Measurements from ENCODE around the gene YIPF4. TPM values are rescaled to one million over a fixed set of nuclear protein-coding genes. Genes with fewer than 3 reads are reported as not detected.
"Not testable (repeated sequence)": the region's sequence is repeated elsewhere in the genome, so short reads cannot be mapped to it uniquely, and the experiment has no call there.

Gene YIPF4
- polyA plus RNA-seq, 3 donors = 55.1 to 74.5 (median 67.8) TPM

DNA sequence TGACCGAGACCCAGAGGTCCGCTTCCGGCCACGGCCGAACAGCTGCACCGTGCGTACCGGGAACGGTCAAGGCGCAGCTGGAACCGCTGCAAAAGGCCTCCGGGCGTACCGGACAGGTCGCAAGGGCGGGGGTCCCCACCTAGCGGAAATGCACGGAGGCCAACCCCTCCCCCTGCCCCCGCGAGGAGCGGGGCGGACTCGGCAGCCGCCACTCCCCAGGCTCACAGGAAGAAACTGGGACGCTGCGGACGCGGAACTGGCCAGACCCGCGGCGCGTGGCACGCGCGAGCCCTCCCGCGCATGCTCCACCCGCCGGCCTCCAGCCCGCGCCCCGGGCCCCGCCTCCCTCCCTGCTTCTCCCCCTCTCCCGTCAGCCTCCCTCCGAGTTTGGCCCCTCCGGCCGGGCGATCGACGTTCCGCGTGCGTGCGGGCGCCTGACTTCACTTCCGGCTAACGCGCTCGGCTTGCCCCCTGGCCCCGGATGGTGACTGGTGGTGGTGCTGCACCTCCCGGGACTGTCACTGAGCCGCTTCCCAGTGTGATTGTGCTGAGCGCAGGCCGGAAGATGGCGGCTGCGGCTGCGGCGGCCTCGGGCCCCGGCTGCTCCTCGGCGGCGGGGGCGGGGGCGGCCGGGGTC is 79.1 kb downstream of the YIPF4 start, which contains the start of gene BIRC6:
BIRC6 (plus strand) TSS at position 343 of the 637 bp plus-strand sequence; CDS start at position 482, 139 bp downstream.
- DNase-seq (ENCODE audit: extremely low read depth in 1 of 11, low read depth in 9 of 11, low spot score in 4 of 11) = peak; percentile 83 to 96 (median 94)

DNA sequence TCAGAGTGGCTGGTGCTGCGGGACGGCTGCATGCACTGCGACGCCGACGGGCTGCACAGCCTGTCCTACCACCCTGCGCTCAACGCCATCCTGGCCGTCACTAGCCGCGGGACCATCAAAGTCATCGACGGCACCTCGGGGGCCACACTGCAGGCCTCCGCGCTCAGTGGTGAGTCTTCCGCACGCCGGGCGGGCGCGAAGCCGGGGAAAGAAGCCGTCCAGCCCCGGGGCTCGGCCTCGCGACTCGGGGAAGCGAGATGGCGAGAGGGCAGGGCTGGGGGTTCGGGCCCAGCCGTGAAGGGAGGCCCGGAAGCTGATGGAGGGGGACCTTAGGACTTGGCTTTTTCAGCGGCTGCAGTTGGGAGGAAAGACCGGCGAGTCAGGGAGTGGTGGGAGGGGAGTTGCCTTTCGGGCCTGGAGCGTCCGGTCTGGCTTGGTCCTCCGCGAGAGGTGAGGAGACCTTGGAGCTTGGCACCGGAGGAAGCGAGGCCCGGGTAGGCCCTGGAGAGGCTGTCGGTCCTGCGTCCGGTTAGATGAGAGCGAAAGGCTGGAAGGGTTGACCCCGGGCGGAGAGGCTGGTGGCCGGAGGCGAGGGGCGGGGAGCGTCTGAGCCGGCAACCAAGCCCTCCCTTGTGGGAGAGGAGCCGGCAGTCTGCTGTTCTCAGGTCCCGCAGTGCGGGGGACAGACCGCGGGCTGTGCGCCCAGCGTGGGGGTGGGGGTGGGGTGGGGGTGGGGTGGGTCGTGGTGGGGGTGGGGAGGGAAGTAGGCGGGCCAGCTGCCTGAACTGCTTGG is 79.8 kb downstream of the YIPF4 start:
- peak in 9 of 11 donors; percentile 14 to 45 (median 27) for DNase-seq (ENCODE audit: extremely low read depth in 1 of 11, low read depth in 9 of 11, low spot score in 4 of 11)

DNA sequence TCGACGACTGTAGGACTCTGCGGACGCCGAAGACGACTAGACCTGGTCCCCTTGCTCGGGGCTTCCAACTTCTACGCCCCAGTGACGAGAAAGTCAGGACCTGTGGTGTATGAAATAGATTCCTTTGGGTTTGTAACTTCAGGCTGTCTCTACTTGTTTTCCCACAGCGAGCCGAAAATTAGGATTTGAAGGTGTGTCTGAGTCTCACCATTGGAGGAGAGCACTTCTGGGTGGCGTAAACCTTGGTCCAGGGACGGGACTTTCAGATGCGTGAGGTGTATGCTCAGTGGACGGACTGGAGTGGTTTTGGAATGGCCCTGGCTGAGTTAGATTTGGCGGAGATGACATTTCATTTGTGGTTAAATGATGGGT is 80.4 kb downstream of the YIPF4 start:
- peak in 5 of 11 donors; percentile 4 to 14 (median 10) for DNase-seq (ENCODE audit: extremely low read depth in 1 of 11, low read depth in 9 of 11, low spot score in 4 of 11)

DNA sequence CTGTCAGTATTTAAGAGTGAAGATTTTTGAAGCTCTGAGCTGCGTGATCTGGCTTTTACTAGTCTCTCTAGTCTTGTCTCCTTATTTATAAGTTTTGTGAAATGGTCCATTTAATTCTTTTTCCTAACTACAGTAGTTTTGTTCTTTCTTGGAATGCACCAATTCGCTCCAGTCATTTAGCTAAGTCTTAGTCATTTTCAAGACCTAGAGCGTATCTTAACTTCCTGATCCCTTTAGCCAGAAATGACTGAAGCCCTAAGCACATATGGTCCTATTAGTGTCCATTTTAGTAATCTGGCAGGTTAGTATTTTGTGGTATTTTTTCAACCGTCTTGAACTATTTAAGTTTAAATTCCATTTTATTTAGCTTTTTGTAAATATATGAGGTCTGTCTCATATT is 82.7 kb downstream of the YIPF4 start:
- no peak for DNase-seq (ENCODE audit: extremely low read depth in 1 of 11, low read depth in 9 of 11, low spot score in 4 of 11)

DNA sequence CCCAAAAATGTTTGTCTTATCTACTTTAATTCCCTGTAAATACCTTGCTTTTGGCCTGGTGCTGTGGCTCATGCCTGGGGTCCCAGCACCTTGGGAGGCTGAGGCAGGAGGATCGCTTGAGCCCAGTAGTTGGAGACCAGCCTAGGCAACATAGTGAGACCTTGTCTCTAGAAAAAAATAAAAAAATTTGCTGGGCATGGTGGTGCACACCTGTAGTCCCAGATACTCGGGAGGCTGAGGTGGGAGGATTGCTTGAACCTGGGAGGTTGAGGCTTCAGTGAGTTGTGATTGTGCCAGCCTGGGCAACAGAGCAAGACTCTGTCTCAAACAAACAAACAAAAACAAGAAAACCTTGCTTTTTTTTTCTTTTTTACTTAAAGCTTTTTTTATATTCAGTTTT is 85.3 kb downstream of the YIPF4 start:
- DNase-seq (ENCODE audit: extremely low read depth in 1 of 11, low read depth in 9 of 11, low spot score in 4 of 11) = not testable (repeated sequence)

DNA sequence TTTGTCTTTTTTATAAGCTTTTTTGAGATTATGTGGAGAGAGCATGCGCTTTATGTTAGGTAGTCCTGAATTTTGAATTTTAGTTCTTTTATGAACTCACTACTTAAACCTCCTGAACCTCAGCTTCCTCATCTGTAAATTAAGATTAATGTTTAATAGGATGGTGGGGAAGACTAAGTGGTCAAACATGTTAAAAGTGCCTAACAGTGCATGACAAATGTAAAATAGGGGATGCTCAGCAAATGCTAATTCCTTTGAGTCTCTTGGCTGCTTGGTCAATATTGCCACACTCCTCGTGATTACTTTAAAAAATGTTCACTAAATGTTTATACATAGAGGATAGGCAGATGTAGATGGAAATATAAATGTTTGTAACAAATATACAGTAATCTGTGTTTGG is 85.9 kb downstream of the YIPF4 start:
- no peak for DNase-seq (ENCODE audit: extremely low read depth in 1 of 11, low read depth in 9 of 11, low spot score in 4 of 11)

DNA sequence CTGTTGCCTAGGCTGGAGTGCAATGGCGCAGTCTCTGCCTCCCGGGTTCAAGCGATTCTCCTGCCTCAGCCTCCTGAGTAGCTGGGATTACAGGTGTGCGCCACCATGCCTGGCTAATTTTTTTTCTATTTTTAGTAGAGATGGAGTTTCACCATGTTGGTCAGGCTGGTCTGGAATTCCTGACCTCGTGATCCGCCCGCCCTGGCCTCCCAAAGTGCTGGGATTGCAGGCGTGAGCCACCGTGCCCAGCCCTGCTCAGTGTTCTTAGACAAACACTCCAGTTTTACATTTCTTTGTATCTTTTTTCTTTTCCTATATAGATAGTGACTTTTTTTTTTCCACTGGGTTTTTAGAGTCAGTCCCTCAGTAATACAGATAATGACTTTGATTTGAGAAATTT is 86.6 kb downstream of the YIPF4 start:
- not testable (repeated sequence) for DNase-seq (ENCODE audit: extremely low read depth in 1 of 11, low read depth in 9 of 11, low spot score in 4 of 11)

DNA sequence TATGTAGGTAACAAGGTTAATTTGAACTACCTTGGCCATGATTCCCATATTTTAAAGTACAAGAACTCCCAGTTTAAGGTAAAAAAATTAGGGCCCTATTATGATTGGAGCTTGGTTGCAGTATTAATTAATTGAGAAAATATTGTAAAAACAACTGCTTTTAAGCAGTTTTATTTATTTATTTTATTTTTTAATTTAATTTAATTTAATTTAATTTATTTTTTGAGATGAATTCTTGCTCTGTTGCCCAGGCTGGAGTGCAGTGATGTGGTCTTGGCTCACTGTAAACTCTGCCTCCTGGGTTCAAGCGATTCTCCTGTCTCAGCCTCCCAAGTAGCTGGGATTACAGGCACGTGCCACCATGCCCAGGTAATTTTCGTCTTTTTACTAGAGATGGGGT is 88.0 kb downstream of the YIPF4 start:
- DNase-seq (ENCODE audit: extremely low read depth in 1 of 11, low read depth in 9 of 11, low spot score in 4 of 11) = not testable (repeated sequence)

Other genes starting within 250 kb of the YIPF4 start
- gene DPY30, start 238.1 kb upstream of the YIPF4 start, polyA plus RNA-seq (ENCODE audit: insufficient read length in 3 of 3) = 100 to 1,000 TPM in 2 of 3 donors, 10 to 100 TPM in 1; 93.5 to 114 (median 103) TPM
- 10 to 100 TPM; 30.0 to 34.3 (median 31.3) TPM for gene SPAST, start 214.3 kb upstream of the YIPF4 start, polyA plus RNA-seq (ENCODE audit: insufficient read length in 3 of 3)
- 10 to 100 TPM; 24.5 to 32.7 (median 26.8) TPM for gene SLC30A6, start 112.0 kb upstream of the YIPF4 start, polyA plus RNA-seq (ENCODE audit: insufficient read length in 3 of 3)
- gene NLRC4, start 13.0 kb upstream of the YIPF4 start, polyA plus RNA-seq (ENCODE audit: insufficient read length in 3 of 3) = 1 to 10 TPM in 1 of 3 donors, under 1 TPM in 2; 0.90 to 1.1 (median 0.92) TPM
- 10 to 100 TPM; 69.2 to 79.0 (median 78.8) TPM for gene BIRC6, start 79.1 kb downstream of the YIPF4 start, polyA plus RNA-seq (ENCODE audit: insufficient read length in 3 of 3)